Uterus (tissue), 2 donors: ENCODE results near the gene VKORC1.

Experiments
- CTCF ChIP-seq, 4 experiments: fragments of 200-600 bp in 2 of 4; fragments of 450-650 bp in 2 of 4; sonication (generic) in 2 of 4; IDR thresholded peaks; one replicate each; pipeline ENCODE4 v1.5.1; 2016 to 2019; ENCODE audit warnings: antibody characterized with exemption in 4 of 4, mild to moderate bottlenecking in 2 of 4, moderate library complexity in 1 of 4
- POLR2A ChIP-seq, 2 donors: fragments of 450-650 bp; IDR thresholded peaks; one replicate each; pipeline ENCODE4 v1.6.1; 2016; ENCODE audit warnings: antibody characterized with exemption in 2 of 2, mild to moderate bottlenecking in 1 of 2, moderate library complexity in 1 of 2

- TF ChIP-seq POLR2A (IDR thresholded peaks at IDR 0.05) (no peak), CTCF (IDR thresholded peaks at IDR 0.05) (no peak)
These were observed 44.1 kb downstream of the VKORC1 start for GRCh38 chr16:31050280-31051030.
